OCI-LY3 (cell line): ENCODE data around the gene MYL1.

Source experiments
- CTCF ChIP-seq: fragments of 200-600, 300-600 bp; sonication (generic); IDR thresholded peaks from 2 replicates; pipeline ENCODE4 v1.5.1; 2014; ENCODE audit warnings: antibody characterized with exemption, low read length, low read depth
- EZH2phosphoT487 ChIP-seq: fragments of 200-600 bp; shearing (Covaris generic); IDR thresholded peaks from 2 replicates; pipeline ENCODE4 v1.6.1; 2018; ENCODE audit warnings: antibody characterized with exemption, mixed run types, low read depth

DNA sequence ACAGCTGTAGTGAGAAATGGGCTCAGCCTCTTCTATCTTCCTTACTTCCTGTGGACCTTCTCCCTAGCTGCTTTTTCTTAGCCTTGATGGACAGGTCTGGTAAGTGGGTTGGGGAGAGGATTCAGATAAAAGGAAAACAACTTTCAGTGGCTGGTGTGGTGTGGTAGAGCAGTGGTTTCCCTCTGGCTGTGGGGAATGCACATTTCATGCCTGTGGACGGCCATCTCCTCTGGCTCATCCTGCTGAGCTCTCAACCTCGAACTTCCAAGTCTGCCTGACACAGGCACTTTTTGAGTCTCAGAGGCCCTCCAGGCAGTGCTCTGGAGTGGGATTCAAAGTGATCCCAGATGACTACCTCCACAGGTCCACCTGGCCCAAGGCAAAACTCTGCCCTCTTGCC is 51.1 kb downstream of the MYL1 start:
- TF ChIP-seq CTCF (no peak), EZH2phosphoT487 (no peak)
